Activated B cell treated with CpG ODN at 0.5 μM for 24 hours (primary cell): ENCODE results near the gene BZW1. TPM values are rescaled to one million over a fixed set of nuclear protein-coding genes. Genes with fewer than 3 reads are reported as not detected.

Source experiments
- ATAC-seq: fragments of 200-7000 bp; cut with Tn5 transposase; one replicate; pipeline ENCODE4 v1.10.0; 2021; ENCODE audit warnings: low read depth, mild to moderate bottlenecking, moderate library complexity
- CTCF ChIA-PET: fragments of 350-600 bp; sonication (Branson Sonifier 250); formaldehyde crosslinking; loops from one replicate; lab custom pipeline; 2021; ENCODE audit warnings: antibody characterized with exemption; lab: Charles Lee
- POLR2A ChIA-PET: fragments of 350-600 bp; sonication (Branson Sonifier 250); formaldehyde crosslinking; loops from one replicate; lab custom pipeline; 2021; ENCODE audit warnings: antibody characterized with exemption; lab: Charles Lee
- DNase-seq: peaks from one replicate; pipeline ENCODE4 v3.0.0; 2022
- H3K27ac Mint-ChIP-seq: one replicate; pipeline ENCODE4 v1.8.0; 2020; ENCODE audit warnings: mixed read lengths
- H3K27me3 Mint-ChIP-seq: one replicate; pipeline ENCODE4 v1.8.0; 2021; ENCODE audit warnings: mixed read lengths
- H3K36me3 Mint-ChIP-seq: one replicate; pipeline ENCODE4 v1.8.0; 2021; ENCODE audit warnings: low read depth, mixed read lengths
- H3K4me1 Mint-ChIP-seq: one replicate; pipeline ENCODE4 v1.8.0; 2021; ENCODE audit warnings: mixed read lengths
- H3K4me3 Mint-ChIP-seq: one replicate; pipeline ENCODE4 v1.8.0; 2020; ENCODE audit warnings: mild to moderate bottlenecking, mixed read lengths
- H3K9me3 Mint-ChIP-seq: one replicate; pipeline ENCODE4 v1.8.0; 2020; ENCODE audit warnings: mixed read lengths
- CTCF ChIP-seq: fragments of 200-600 bp; IDR thresholded peaks from one replicate; pipeline ENCODE4 v1.8.0; 2022; ENCODE audit warnings: antibody characterized with exemption, mild to moderate bottlenecking
- intact Hi-C: fragments of 100-400 bp; cut with micrococcal nuclease; formaldehyde crosslinking; loops from one replicate; pipeline ENCODE4 v1.15.1; 2024
- total RNA-seq: library from RNA; stranded (reverse); gene quantifications from 2 replicates; pipeline ENCODE4 v1.2.3, GENCODE V29; 2022

BZW1 gene
- total RNA-seq, 1 donor from 2014 or later = 197 TPM

- POLR2A ChIA-PET = interaction anchor here (2.1 kb wide), 1 partner anchor 20 kb away, joined by 7 read pairs; the partner anchor contains the start of gene CLK1
- Mint-ChIP-seq H3K36me3 (no peaks in the 10 kb centered on the region), H3K9me3 (no peaks in the 10 kb centered on the region), H3K4me3 (no peak overlapping the region), H3K27me3 (no peaks in the 10 kb centered on the region), H3K27ac (no peak overlapping the region), H3K4me1 (no peaks in the 10 kb centered on the region)
- TF ChIP-seq CTCF = no peak
- DNase-seq (no peak), ATAC-seq (no peak)
- CTCF ChIA-PET = no interaction called here
- intact Hi-C loops = no loop called here
These were observed 32.6 kb downstream of the BZW1 start for GRCh38 chr2:200843993-200844948.

- Mint-ChIP-seq H3K27ac (no peak overlapping the region), H3K4me3 (no peak overlapping the region), H3K36me3 (peaks cover under 1% of the 10 kb centered on the region), H3K27me3 (no peaks in the 10 kb centered on the region), H3K4me1 (no peaks in the 10 kb centered on the region), H3K9me3 (no peaks in the 10 kb centered on the region)
- ChIA-PET CTCF (no interaction called here), POLR2A (interaction anchor here (2.1 kb wide), 1 partner anchor 19 kb away, joined by 7 read pairs; the partner anchor contains the start of gene CLK1)
- DNase-seq = no peak
- ATAC-seq = no peak
- no peak for TF ChIP-seq CTCF
- intact Hi-C loops = no loop called here
These were observed 33.5 kb downstream of the BZW1 start for GRCh38 chr2:200845194-200845593.

DNA sequence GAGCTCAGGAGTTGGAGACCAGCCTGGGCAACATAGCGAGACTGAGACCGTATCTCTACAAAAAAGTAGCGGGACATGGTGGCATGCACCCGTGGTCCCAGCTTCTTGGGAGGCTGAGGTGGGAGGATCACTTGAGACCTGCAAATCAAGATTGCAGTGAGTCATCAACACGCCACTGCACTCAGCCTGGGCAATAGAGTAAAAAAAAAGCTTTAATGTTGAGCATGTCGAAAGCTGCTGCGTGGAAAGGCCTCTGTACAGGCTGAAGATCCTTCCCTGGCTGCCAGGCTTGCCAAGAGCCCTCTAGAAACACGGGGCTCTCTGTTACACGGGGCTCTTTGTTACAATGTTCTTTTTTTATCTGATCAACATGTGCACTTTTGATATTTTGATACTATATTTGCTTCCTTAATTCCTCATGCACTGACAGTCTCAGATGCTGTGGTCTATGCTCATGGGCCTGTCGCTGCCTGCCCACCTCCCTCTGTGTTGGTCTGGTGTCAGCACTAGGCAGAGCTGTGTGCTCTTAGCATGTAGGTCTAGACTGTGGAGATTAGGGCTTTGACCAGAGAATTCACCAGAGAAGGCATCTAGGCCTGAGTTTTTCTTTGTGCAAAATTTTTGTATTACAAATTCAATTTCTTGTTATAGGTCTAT lies 34.1 kb downstream of the BZW1 start:
- TF ChIP-seq CTCF = no peak
- Mint-ChIP-seq H3K4me1 (no peaks in the 10 kb centered on the region), H3K4me3 (no peak overlapping the region), H3K27ac (no peak overlapping the region), H3K36me3 (peaks cover 6% of the 10 kb centered on the region), H3K27me3 (no peaks in the 10 kb centered on the region), H3K9me3 (no peaks in the 10 kb centered on the region)
- ChIA-PET POLR2A (interaction anchor here (2.1 kb wide), 1 partner anchor 18 kb away, joined by 7 read pairs; the partner anchor contains the start of gene CLK1), CTCF (no interaction called here)
- no peak for ATAC-seq
- no peak for DNase-seq
- intact Hi-C loops = no loop called here

GRCh38 chr2:200847269-200847668 lies 35.6 kb downstream of the BZW1 start:
- DNase-seq (no peak), ATAC-seq (no peak)
- POLR2A ChIA-PET = interaction anchor here (3.8 kb wide), 1 partner anchor 17 kb away, joined by 24 read pairs; the partner anchor contains the start of gene CLK1
- Mint-ChIP-seq H3K36me3 (peaks cover 21% of the 10 kb centered on the region), H3K27me3 (no peaks in the 10 kb centered on the region), H3K9me3 (no peaks in the 10 kb centered on the region), H3K4me3 (no peak overlapping the region), H3K4me1 (no peaks in the 10 kb centered on the region), H3K27ac (no peak overlapping the region)
- intact Hi-C loops = no loop called here
- CTCF ChIA-PET = no interaction called here
- TF ChIP-seq CTCF = no peak

GRCh38 chr2:200847939-200848338 lies 36.2 kb downstream of the BZW1 start:
- Mint-ChIP-seq H3K36me3 (peaks cover 28% of the 10 kb centered on the region), H3K27ac (no peak overlapping the region), H3K9me3 (no peaks in the 10 kb centered on the region), H3K27me3 (no peaks in the 10 kb centered on the region), H3K4me1 (no peaks in the 10 kb centered on the region), H3K4me3 (no peak overlapping the region)
- ATAC-seq (no peak), DNase-seq (no peak)
- CTCF ChIA-PET = interaction anchor here (0.8 kb wide), 1 partner anchor 221 kb away, joined by 3 read pairs; no protein-coding TSS in a partner anchor
- intact Hi-C loops = no loop called here
- POLR2A ChIA-PET = interaction anchor here (0.7 to 3.8 kb wide), 2 partner anchors 16 to 26 kb away, joined by 4 to 24 read pairs; partner anchors contain the start of gene CLK1
- no peak for TF ChIP-seq CTCF
